GM19372 (cell line): ENCODE data around the gene HAGH.
A peak's percentile ranks its signal among the peaks of the same experiment; 100 is the strongest.
"Not testable (repeated sequence)": the region's sequence is repeated elsewhere in the genome, so short reads cannot be mapped to it uniquely, and the experiment has no call there.

ENCODE experiments used
- ATAC-seq: cut with Tn5 transposase; IDR thresholded peaks from one replicate; pipeline ENCODE4 v1.9.1; 2021; ENCODE audit warnings: mild to moderate bottlenecking, low read depth, moderate library complexity; ENCODE audit not compliant: unreplicated experiment

Gene HAGH

DNA sequence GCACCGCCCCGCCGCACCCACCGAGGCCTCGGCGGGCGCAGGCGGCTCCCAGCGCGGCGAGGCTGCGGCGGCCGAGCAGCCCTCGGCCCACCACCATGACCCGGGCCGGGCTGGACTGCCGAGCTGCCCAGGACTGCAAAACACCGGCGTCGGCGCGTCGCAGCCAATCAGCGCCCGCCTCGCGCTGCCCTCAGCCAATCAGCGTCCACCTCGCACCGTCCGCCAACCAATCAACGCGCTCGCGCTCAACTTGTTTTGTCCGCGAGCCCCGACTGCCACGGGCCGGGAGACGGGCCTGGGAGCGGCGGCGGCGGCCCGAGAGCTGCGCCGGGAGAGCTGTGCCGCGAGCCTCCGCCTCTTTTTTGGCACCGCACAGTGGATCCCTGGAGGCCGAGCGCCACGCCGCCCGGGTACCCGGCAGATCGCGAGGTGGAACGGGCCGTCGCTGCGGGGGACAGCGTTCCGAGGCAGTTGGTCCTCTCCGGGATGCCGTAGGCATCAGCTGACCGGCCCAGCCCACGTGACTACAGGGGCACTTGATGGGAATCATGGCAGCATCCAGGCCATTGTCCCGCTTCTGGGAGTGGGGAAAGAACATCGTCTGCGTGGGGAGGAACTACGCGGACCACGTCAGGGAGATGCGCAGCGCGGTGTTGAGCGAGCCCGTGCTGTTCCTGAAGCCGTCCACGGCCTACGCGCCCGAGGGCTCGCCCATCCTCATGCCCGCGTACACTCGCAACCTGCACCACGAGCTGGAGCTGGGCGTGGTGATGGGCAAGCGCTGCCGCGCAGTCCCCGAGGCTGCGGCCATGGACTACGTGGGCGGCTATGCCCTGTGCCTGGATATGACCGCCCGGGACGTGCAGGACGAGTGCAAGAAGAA lies at the start of gene HAGH, which contains the start of gene FAHD1:
Gene HAGH, minus strand, starts transcription at position 135 of the 883 bp plus-strand sequence. Its CDS starts 38 bp downstream, at position 97.
Gene FAHD1, plus strand, starts transcription at position 516 of the 883 bp plus-strand sequence. Its CDS starts 33 bp downstream, at position 549.
- peak; percentile 87 for ATAC-seq

DNA sequence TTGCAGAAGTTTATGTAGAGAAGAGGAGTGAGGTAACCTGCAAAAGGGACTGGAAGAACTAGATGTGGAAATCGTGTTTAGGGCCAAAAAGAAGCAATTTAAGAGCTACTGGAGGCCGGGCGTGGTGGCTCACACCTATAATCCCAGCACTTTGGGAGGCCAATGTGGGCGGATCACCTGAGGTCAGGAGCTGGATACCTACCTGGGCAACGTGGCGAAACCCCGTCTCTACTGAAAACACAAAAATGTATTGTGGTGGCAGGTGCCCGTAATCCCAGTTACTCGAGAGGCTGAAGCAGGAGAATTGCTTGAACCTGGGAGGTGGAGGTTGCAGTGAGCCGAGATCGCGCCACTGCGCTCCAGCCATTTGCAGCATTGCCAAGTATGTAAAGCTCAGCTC lies 49.4 kb upstream of the HAGH start:
- not testable (repeated sequence) for ATAC-seq

DNA sequence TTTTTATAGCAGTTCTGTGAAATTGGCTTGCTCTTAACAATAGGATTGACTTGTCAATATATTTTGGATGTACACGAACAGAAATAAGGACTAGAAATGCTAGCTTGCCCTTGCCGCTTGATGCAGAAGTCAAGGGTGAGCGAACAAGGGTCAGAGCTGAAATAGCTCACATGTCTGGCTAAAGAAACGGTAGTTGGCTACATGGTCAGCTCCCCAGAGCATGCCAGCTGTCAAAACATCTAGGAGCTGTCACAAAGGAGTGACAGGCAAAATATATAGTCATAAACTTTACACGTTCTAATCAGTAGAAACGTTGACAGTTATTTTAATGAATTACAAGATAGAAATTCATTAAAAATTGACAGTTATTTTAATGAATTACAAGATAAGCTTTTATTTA lies 48.2 kb upstream of the HAGH start:
- ATAC-seq = no peak

DNA sequence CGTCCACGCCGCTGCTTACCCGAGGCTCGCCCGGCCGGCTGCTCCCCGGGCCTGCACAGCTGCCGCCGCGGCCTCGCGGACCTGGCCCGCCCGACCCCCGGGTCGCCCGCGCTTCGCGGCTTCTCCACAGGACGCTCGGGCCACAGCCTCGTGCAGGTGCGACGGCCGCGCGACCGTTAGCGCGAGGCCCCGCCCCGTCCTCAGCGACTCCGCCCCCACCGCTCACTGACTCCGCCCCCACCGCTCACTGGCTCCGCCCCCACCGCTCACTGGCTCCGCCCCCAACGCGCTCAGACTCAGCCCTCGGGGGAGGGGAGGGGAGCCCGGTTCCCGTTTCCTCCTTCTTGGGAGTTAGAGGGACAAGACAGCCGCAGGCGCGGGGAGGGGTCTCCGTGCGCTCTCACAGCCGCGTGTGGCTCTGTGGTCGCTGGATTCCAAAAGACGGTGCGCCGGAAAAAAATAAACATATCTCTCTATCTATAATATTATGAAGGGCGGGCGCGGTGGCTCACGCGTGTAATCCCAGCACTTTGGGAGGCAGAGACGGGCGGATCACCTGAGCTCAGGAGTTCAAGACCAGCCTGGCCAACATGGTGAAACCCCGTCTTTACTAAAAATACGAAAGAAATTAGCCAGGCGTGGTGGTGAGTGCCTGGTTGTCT lies 45.5 kb upstream of the HAGH start, which contains the start of gene MEIOB:
Gene MEIOB, minus strand, starts transcription at position 191 of the 662 bp plus-strand sequence. CDS start 3,989 bp downstream, outside the sequence.
- ATAC-seq = no peak

DNA sequence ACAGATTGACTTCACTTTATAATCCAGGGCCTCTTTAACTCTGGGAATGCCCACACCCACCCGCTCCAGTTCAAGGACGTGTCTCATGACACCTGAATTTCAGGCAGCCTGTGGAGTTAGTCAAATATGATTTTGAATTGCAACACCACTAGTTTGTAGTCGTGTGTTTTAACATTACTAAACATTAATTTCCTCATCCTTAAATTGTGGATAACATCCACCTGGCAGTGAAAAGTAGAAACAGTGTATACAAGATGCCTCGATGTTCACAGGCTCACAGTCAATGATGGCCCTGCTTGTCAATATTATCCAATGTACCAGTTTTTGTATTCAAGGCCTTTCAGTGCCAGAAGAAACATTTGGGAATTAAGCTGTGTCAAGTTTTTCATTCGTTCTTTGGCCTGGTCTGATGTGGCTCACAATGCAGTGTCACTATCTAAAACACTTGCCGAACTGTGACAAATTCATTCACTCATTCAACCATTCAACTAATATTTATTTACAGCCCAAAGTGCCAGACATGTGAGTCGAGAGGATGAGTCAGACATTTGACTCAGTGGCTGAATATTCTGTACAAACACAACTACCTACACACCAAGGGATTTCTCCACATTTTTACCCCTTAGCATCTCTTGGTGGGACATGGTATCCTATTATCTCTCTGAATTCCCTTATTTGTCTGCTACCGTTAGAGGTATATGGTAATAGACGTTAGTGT lies 43.9 kb upstream of the HAGH start:
- ATAC-seq = no peak

DNA sequence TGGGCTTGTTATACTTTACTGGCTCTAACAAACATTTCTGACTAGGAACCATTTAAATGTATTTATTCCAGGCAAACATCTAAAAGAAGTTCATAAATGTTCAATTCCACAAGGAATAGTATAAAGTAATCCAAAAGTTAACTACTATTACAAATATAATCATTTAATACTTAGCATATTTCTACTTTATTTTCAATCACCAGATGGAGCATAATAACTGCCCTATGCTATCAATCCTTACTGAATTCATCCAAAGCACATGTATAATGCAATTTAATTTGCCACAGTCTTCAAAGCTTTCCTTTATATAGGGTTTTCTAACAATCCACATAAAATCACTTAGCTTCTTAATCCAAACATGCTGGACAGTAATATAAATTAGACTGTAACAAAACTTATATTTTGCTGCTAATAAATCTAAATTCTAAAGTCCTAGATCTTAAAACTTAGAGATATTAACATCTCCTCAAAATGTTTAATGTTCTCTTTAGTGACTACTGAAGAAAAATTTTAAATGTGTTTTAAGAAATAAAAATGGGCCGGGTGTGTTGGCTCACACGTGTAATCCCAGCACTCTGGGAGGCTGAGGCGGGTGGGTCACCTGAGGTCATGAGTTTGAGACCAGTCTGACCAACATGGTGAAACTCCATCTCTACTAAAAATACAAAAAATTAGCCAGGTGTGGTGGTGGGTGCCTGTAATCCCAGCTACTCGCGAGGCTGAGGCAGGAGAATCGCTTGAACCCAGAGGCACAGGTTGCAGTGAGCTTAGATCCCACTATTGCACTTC lies 39.5 kb upstream of the HAGH start:
- no peak for ATAC-seq

DNA sequence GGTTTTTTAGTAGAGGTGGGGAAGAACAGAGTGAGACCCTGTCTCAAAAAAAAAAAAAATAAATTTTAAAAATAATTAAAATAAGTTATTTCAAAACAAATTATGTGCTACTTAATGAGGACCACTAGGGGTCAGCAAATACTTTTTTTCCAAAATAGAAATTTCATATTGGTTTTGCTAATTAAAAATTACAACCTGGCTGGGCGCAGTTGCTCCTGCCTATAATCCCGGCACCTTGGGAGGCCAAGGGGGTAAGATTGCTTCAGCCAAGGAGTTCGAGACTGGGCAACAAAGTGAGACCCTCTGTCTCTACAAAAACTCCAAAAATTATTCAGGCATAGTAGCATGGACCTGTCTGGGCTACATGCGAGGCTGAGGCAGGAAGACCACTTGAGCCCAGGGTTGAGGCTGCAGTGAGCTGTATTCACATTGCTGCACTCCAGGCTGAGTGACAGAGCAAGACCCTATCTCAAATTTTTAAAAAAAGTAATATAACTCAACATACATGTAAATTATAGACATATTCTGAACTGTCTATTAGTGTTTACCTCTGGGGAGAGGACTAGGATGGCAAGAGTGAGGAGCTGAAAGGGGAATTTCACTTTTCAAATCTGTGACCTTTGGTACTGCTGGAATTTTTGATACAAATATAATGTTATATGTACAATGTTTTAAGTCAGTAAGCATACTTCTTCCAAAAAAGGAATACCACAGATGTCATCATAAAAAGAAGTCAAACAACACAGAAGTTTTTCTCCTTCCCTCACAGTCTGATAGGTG lies 37.2 kb upstream of the HAGH start:
- no peak for ATAC-seq

DNA sequence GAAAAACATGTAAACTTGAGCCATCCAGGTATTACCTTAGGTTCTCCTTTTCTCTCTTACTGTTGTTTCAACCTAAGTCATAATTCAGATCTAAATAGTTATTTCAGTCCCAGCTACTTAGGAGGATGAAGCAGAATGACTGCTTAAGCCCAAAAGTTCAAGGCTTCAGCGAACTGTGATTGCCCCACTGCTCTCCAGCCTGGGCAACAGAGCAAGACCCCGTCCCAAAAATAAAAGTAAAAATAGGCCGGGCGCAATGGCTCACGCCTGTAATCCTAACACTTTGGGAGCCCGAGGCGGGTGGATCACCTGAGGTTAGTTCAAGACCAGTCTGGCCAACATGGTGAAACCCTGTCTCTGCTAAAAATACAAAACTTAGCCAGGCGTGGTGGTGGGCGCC lies 35.8 kb upstream of the HAGH start:
- ATAC-seq = no peak

DNA sequence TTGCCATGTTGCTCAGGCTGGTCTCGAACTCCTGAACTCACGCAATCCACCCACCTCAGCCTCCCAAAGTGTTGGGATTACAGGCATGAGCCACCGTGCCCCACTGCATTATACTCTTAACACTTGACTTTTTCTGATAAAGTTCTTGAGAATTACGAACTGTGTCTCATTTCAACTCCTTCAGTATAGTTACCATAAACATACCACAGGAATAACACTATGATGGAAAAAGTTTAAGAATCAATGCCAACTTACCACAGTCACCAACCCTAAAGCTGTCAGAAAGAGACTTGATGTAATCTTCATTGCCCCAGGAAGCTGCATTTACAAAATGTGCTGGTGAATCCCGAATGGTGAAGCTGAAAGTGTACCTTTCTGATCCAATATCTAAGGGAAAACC lies 35.1 kb upstream of the HAGH start:
- no peak for ATAC-seq

DNA sequence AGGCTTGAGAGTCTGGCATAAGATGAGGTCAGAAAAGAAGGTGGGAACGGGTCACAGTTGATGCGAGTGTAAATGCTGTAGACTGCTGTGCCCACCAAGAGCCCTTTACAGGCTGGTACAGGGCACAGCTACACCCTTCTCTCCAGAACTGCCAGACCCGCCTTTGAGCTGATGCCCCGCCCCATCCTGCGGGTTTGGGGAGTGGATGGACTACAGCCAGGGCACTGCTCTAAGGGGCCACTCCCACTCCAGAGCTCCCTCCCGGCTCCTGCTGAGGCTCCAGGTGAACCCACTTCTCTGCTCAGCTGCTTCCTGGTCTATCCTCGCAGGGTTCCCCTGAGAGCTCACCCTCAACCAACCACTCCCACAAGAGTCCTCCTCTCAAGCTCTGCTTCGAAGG lies 33.0 kb upstream of the HAGH start:
- ATAC-seq = no peak

DNA sequence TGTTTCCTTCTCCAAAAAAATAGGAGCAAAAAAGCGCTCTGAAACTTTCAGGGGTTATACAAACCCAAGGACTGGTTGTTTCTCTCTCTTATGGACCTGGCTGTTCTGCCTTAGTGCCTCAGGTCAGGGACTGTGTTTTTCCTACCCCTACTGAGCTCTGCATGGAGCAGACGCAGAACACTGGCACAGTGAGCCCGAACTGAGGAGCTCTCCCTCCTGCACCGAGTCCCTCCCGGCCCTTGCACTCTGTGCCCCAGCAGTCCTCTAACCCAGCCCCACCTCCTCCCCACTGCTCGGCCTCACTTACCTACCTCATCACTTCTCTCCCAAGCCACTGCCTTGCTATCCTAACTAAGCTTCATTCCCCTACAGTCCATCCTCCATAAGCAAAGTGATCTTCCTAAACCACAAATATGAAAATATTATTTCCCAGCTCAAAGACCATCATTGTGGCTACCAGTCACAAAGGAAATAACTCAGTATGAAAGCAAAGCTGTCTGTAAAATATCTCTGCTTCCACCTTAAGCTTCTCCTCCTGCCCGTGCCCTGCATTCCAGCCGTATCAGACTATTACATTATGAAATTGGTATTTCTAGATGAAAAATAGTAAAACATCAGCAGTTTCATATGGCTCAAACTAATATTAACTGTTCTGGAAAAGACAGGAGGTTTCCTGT lies 31.7 kb upstream of the HAGH start:
- ATAC-seq = no peak

DNA sequence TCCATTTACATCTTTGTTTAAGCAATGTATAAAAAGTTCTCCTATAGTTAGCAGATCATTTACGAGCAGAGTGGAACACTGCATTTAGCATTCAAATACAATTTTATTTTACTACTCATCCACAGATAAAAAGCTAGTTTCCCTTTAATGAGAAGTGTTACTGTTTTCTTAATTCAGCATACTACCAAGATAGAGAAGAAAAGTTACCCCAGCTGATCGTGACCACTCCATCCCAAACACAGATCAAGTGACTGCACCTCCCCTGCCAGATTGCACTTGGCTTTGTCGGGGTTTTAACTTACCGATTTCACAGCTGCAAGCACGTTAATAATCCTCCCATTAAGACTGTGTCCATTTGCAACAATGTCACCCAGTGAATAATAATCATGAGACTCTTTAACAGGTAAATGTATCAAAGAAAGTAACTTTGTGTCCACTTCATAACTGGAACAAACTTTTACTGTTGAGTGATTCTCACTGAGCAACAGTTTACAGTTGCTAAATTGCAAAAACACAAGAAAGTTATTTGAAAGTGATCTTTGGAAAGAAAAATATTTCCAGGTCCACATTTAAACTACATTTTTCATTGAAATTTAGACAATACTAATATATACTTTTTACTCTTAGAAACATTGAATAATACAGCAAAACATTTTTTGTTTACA lies 30.9 kb upstream of the HAGH start:
- ATAC-seq = no peak

DNA sequence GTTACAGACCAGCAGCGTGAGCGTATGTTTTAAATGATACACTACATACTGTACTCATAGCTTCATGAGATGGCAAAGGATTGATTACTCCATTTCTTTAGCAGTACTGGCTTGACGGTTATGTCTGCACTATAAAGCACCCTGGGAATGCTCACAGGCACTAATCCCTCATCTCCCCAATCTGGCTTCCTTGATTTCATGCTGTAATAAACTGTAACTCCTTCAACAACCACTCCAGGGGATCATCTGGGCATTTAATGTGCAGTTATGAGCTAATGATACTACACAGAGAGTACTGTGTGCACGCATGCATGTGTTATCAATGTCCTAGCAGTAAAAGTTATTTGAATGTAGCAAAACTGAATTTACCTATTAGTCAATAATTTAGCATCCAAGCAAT lies 25.2 kb upstream of the HAGH start:
- ATAC-seq = no peak

DNA sequence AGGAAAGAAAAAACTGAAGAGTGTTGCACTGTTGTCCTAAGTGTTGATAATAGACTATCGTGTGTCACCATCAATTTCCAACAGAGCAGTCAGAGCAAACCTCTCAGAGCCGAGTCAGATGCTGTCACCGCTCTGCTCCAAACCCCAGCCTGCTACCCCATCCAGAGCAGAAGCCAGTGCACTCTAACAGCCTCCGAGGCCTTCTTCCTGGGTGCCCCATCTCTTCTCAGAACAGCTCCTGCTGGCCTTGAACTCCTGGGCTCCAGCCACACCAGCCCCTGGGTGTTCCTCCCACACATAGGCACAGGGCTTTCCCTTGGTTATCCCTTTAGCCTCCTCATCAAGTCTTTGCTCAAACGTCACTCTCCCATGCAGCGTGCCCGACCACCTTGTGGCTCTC lies 24.4 kb upstream of the HAGH start:
- no peak for ATAC-seq

DNA sequence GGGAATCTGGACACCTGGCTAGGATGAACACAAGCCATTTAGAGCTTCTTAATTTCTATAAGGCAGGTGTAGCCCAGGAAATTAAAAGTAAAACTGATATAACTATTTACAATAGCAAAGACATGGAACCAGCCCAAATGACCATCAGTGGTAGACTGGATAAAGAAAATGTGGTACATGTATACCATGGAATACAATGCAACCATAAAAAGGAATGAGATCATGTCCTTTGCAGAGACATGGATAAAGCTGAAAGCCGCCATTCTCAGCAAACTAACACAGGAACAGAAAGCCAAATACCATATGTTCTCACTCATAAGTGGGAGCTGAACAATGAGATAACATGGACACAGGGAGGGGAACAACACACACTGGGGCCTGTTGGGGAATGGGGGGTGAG lies 19.8 kb upstream of the HAGH start:
- no peak for ATAC-seq

DNA sequence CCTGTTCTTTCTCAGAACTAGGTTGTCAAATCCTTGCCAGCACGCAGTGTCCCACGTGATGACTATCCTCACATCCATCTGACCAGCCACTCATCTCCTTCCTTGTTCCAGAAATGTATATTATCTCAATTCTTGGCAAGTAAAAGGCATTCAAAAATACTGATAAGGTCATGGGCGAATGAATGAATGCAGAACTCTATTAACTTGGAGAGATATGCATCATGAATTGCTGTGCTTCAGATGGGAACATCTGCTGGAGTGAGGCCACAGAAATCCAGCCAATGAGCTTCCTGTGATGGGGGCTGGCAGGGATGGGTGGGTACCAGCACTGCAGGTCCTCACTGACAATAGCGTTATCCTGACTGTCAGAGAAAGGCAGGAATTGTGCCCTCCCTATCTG lies 19.4 kb upstream of the HAGH start:
- no peak for ATAC-seq

DNA sequence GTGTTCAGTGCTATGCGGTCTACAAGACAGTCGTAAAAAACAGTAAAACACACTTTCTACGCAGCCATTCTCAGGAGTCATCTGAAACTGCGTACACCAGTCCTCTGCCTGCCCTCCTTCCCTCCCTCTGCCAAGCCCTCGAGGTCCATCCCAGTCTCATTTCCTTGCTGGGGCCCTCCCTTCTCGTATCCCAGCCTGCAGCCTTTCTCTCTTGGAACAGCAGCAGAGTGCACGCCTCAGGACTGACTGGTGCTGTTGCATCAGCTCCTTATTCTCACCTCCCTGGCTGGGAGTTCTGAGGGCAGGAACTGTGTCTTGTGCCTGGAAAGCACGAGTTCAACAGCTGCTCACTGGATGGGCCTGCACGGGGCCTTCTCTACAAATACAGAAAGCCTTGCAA lies 12.9 kb upstream of the HAGH start:
- no peak for ATAC-seq

DNA sequence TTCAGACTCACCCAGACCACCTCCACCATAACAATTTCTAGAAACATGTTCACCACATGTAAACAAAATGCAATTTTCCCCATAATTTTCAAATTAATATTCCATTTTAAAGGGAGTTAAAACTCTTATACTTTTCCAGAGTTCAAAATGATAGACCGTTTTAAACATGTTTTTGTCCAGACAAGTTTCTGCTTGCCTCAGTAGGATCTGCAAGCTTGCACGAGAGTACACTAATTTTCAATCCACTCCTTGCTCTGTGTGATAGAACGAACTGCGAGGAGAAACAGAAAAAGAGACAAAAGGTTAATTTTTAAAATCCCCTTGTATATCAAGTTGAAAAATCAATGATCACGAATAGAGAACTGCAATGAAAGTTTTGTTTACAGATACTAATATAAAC lies 7.5 kb upstream of the HAGH start:
- ATAC-seq = no peak
